GM20000 (cell line): ENCODE results near the gene NFIB.

Experiments used
- DNase-seq: peaks from one replicate; pipeline ENCODE4 v3.0.0; 2012; ENCODE audit warnings: low spot score
- TF ChIP-seq, protein P1 (sequence below): IDR thresholded peaks from 2 replicates; pipeline ENCODE4 v1.5.1; 2012; ENCODE audit warnings: mild to moderate bottlenecking, control low read depth; ENCODE audit errors: extremely low read depth, missing control alignments

The NFIB gene

GRCh38 chr9:14183001-14183400 is 130.9 kb downstream of the NFIB start:
- TF ChIP-seq, protein P1, sequence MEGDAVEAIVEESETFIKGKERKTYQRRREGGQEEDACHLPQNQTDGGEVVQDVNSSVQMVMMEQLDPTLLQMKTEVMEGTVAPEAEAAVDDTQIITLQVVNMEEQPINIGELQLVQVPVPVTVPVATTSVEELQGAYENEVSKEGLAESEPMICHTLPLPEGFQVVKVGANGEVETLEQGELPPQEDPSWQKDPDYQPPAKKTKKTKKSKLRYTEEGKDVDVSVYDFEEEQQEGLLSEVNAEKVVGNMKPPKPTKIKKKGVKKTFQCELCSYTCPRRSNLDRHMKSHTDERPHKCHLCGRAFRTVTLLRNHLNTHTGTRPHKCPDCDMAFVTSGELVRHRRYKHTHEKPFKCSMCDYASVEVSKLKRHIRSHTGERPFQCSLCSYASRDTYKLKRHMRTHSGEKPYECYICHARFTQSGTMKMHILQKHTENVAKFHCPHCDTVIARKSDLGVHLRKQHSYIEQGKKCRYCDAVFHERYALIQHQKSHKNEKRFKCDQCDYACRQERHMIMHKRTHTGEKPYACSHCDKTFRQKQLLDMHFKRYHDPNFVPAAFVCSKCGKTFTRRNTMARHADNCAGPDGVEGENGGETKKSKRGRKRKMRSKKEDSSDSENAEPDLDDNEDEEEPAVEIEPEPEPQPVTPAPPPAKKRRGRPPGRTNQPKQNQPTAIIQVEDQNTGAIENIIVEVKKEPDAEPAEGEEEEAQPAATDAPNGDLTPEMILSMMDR: no peak
- DNase-seq: no peak

DNA sequence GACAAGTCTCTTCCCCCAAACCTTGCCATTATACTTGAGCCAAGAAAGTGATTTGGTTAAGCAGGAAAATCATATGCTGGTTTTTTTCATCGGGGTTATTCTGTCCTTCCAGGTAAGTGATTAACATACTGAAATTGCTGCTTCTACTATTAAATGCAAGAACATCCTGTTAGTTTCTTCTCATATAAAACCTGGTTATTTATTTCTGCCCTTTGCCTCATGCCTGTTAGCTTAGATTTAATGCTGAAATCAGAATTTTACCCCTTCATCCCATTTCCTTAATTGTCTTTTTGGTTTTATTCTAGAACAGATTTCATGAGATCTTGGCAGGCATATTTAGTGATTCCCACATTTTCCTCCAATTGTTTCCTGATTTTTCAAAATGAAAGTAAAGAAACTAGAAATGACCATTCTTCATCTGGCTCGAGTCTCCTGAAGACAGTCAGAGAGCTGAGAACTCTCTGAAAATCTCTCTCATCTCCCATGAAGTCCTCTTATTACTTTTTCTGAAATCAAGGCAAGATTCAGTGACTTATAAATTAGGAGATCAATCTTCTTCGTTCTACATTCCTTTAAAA is 132.9 kb downstream of the NFIB start:
- TF ChIP-seq, protein P1: no peak
- no peak for DNase-seq

- TF ChIP-seq, protein P1: no peak
- DNase-seq: no peak
These were observed 133.6 kb downstream of the NFIB start for GRCh38 chr9:14180093-14180959.

DNA sequence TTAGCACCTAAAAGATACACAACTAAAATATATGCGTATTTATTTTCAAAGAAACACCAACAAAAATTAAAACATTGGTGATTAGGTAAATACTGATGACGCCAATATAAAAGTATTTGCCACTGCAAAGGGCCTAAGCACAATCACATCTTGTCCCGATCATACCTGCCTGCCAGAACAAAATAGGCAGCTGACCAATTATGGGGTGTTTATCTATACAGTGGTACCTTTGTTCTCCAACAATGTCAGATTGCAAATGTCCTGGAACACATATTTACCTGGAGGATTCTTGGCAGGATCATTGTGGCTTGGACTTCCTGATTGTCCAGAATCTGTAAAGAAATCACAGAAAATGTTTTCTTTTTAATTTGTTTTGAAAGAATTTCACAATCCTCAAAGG is 134.5 kb downstream of the NFIB start:
- TF ChIP-seq, protein P1: no peak
- DNase-seq: no peak

DNA sequence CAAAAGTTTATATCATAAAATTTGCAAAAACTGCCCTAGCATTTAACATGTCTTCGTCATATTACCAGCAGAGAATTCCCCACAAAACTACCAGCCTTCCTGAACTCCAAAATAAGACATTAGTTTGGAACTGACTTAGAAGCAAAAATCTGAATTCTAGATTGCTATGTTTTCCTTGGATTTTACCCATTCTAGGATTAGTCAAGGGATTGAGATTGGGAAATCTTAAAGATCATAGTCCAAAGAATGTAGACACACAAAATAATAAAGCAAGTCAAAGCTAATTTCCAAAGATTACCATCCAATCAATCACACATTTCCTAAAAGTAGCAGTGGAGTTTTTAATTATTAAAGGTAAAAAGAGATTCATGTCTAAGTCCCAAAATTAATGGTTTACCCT is 138.2 kb downstream of the NFIB start:
- DNase-seq: no peak
- TF ChIP-seq, protein P1: no peak

DNA sequence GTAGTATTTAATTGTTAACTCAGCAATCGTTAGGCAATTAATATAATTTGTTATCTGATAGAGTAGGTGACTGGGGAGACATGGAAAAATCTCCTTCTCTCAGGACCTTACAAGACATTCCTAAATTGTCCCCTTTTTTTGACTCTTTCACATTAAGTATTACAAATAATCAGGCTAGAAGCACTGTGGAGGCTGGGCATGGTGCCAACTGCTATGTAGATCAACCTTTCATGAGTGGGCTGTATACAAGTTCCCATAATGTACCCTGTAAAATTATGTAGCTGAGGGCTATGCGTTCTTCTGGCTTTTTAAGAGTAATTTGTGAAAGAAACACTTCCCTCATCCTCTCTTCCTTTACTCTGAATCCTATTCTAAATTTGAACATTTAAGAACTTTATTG is 140.2 kb downstream of the NFIB start:
- TF ChIP-seq, protein P1: no peak
- no peak for DNase-seq

DNA sequence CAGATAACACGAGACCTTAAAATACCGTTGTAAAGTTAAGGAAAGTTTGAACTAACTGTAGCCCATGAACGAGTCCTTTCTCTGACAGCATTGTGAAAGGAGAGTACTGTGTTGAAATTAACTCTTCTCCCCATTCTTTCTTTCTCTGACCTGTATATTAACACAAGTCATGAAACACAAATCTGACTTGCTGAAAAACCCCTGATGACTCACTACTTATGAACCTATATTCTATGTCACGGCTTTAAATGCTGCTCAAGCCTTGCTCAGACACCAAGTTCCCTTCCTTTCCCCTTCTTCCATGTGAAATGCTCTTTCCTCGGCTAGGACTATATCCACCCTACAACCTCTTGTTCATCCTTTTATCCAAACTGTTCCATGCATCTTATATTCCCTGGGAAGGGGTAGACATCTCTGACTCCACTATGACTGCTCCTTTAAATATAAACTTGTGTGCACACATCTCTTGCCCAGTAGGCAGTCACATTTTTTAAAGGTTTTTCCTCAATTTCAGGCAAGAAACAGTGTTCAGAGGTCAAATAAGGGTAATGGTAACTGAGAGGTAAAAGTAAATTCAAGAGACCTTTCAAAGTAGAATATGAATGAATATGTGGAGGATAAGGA is 142.9 kb downstream of the NFIB start:
- DNase-seq: no peak
- TF ChIP-seq, protein P1: no peak
